NCI-H1436 (cell line): ENCODE measurements around the gene ATP6V0D1.

ENCODE experiments used
- DNase-seq: peaks from one replicate; lab custom pipeline; 2025; lab: John Stamatoyannopoulos, UW

The ATP6V0D1 gene

GRCh38 chr16:67445441-67445912, 35.5 kb downstream of the ATP6V0D1 start:
- no peak for DNase-seq

- DNase-seq, result no peak
Measured at GRCh38 chr16:67445126-67445426, 35.9 kb downstream of the ATP6V0D1 start.

GRCh38 chr16:67444259-67445125, 36.5 kb downstream of the ATP6V0D1 start:
- DNase-seq, result no peak

- no peak for DNase-seq
Measured at GRCh38 chr16:67443265-67443664, 37.7 kb downstream of the ATP6V0D1 start.

GRCh38 chr16:67442581-67443255, 38.2 kb downstream of the ATP6V0D1 start:
- no peak for DNase-seq

GRCh38 chr16:67441907-67442306, 39.0 kb downstream of the ATP6V0D1 start:
- DNase-seq, result no peak

GRCh38 chr16:67441271-67441753, 39.6 kb downstream of the ATP6V0D1 start:
- peak; percentile 13 for DNase-seq

GRCh38 chr16:67438824-67439393, 42.0 kb downstream of the ATP6V0D1 start:
- no peak for DNase-seq

- no peak for DNase-seq
Measured at GRCh38 chr16:67438098-67438791, 42.7 kb downstream of the ATP6V0D1 start.

- DNase-seq, result no peak
Measured at GRCh38 chr16:67437513-67437912, 43.4 kb downstream of the ATP6V0D1 start.

- no peak for DNase-seq
Measured at GRCh38 chr16:67436640-67437193, 44.2 kb downstream of the ATP6V0D1 start.

- no peak for DNase-seq
Measured at GRCh38 chr16:67435758-67436164, 45.2 kb downstream of the ATP6V0D1 start.

- DNase-seq, result no peak
Measured at GRCh38 chr16:67433131-67433719, 47.7 kb downstream of the ATP6V0D1 start.

- DNase-seq, result no peak
Measured at GRCh38 chr16:67432506-67432890, 48.5 kb downstream of the ATP6V0D1 start.

GRCh38 chr16:67431775-67432505, 49.0 kb downstream of the ATP6V0D1 start:
- no peak for DNase-seq

- DNase-seq, result no peak
Measured at GRCh38 chr16:67430977-67431774, 49.8 kb downstream of the ATP6V0D1 start, which contains the start of gene HSD11B2. HSD11B2 (plus strand) TSS chr16:67431121; CDS start chr16:67431249, 128 bp downstream.

- no peak for DNase-seq
Measured at GRCh38 chr16:67430504-67430976, 50.4 kb downstream of the ATP6V0D1 start.

- no peak for DNase-seq
Measured at GRCh38 chr16:67429799-67430503, 51.0 kb downstream of the ATP6V0D1 start.
